Measurements from ENCODE around the gene ITPR3. TPM values are rescaled to one million over a fixed set of nuclear protein-coding genes. Genes with fewer than 3 reads are reported as not detected.
A peak's percentile ranks its signal among the peaks of the same experiment; 100 is the strongest.

Gene ITPR3
- total RNA-seq, 4 donors from 2014 or later = 161 to 265 (median 197) TPM

GRCh38 chr6:33633462-33634158 lies 12.5 kb downstream of the ITPR3 start:
- no peak overlapping the region for H3K4me3 ChIP-seq (ENCODE audit: low read depth, poor library complexity, severe bottlenecking)
- intact Hi-C loops (cut with DNase I; ENCODE audit: low total_unique reads) = no loop called here
- WGBS, 2 donors = 0% methylated on average over 22 to 32 of the region's 86 CpGs
- no peak for TF ChIP-seq CTCF (IDR thresholded peaks at IDR 0.05)
- no peak for TF ChIP-seq POLR2A (IDR thresholded peaks at IDR 0.05)
- DNase-seq (ENCODE audit: low spot score in 2 of 2) = peak; percentile 41 to 92

GRCh38 chr6:33634161-33634727 lies 13.1 kb downstream of the ITPR3 start:
- no peak overlapping the region for H3K4me3 ChIP-seq (ENCODE audit: low read depth, poor library complexity, severe bottlenecking)
- TF ChIP-seq POLR2A (IDR thresholded peaks at IDR 0.05) = no peak
- no peak for TF ChIP-seq CTCF (IDR thresholded peaks at IDR 0.05)
- WGBS, 2 donors = 20 to 21% methylated on average over 15 of the region's 15 CpGs
- no peak for DNase-seq (ENCODE audit: low spot score in 2 of 2)
- intact Hi-C loops (cut with DNase I; ENCODE audit: low total_unique reads) = no loop called here

- intact Hi-C loops (cut with DNase I; ENCODE audit: low total_unique reads) = no loop called here
- TF ChIP-seq CTCF (IDR thresholded peaks at IDR 0.05) = no peak
- no peak overlapping the region for H3K4me3 ChIP-seq (ENCODE audit: low read depth, poor library complexity, severe bottlenecking)
- no peak for DNase-seq (ENCODE audit: low spot score in 2 of 2)
- WGBS, 2 donors = 72 to 73% methylated on average over 8 of the region's 8 CpGs
These were observed 13.8 kb downstream of the ITPR3 start for GRCh38 chr6:33634946-33635345.

GRCh38 chr6:33636655-33637054 lies 15.5 kb downstream of the ITPR3 start:
- intact Hi-C loops (cut with DNase I; ENCODE audit: low total_unique reads) = no loop called here
- no peak for DNase-seq (ENCODE audit: low spot score in 2 of 2)
- no peak overlapping the region for H3K4me3 ChIP-seq (ENCODE audit: low read depth, poor library complexity, severe bottlenecking)
- no peak for TF ChIP-seq CTCF (IDR thresholded peaks at IDR 0.05)
- no peak for TF ChIP-seq POLR2A (IDR thresholded peaks at IDR 0.05)
- 89 to 93% methylated on average over 11 of the region's 11 CpGs for WGBS, 2 donors

- no peak for TF ChIP-seq CTCF (IDR thresholded peaks at IDR 0.05)
- no peak for TF ChIP-seq POLR2A (IDR thresholded peaks at IDR 0.05)
- intact Hi-C loops (cut with DNase I; ENCODE audit: low total_unique reads) = no loop called here
- H3K4me3 ChIP-seq (ENCODE audit: low read depth, poor library complexity, severe bottlenecking) = no peak overlapping the region
- 69 to 74% methylated on average over 3 of the region's 3 CpGs for WGBS, 2 donors
- no peak for DNase-seq (ENCODE audit: low spot score in 2 of 2)
These were observed 17.4 kb downstream of the ITPR3 start for GRCh38 chr6:33638556-33638955.

GRCh38 chr6:33639559-33639958 lies 18.4 kb downstream of the ITPR3 start:
- no peak overlapping the region for H3K4me3 ChIP-seq (ENCODE audit: low read depth, poor library complexity, severe bottlenecking)
- no peak for TF ChIP-seq CTCF (IDR thresholded peaks at IDR 0.05)
- WGBS, 2 donors = 97 to 100% methylated on average over 1 of the region's 1 CpG
- intact Hi-C loops (cut with DNase I; ENCODE audit: low total_unique reads) = no loop called here
- DNase-seq (ENCODE audit: low spot score in 2 of 2) = no peak

All from lower leg skin (tissue), 4 donors.